IMR-90 (cell line): ENCODE measurements around the gene PSRC1. TPM values are rescaled to one million over a fixed set of nuclear protein-coding genes. Genes with fewer than 3 reads are reported as not detected.
"Not testable (repeated sequence)": the region's sequence is repeated elsewhere in the genome, so short reads cannot be mapped to it uniquely, and the experiment has no call there.

Source experiments
- ATAC-seq: fragments of 200-7000 bp; cut with Tn5 transposase; 2 replicates; pipeline ENCODE4 v1.9.1; 2020; ENCODE audit warnings: low read depth, mild to moderate bottlenecking, moderate library complexity
- BruUV-seq: library from RNA; stranded (reverse); fragments of 400-500 nt; replicated peaks from 2 replicates; lab custom pipeline; 2021; lab: Mats Ljungman, UMichigan
- CTCF ChIA-PET: fragments of 300-600 bp; formaldehyde crosslinking; extraction: SDS; loops from one replicate; lab custom pipeline; 2021; ENCODE audit warnings: antibody characterized with exemption; lab: Yijun Ruan, JAX
- POLR2A ChIA-PET: fragments of 300-600 bp; sonication (Branson Sonifier 250); formaldehyde crosslinking; loops from one replicate; lab custom pipeline; 2022; ENCODE audit warnings: antibody characterized with exemption; ENCODE audit not compliant: unreplicated experiment; lab: Charles Lee
- DNase-seq: peaks from one replicate; pipeline ENCODE4 v3.0.0; 2013
- H2AFZ ChIP-seq: replicated peaks from 2 replicates; pipeline ENCODE3; 2013; ENCODE audit warnings: low read length, mild to moderate bottlenecking; ENCODE audit not compliant: poor library complexity
- H2AK5ac ChIP-seq: 2 replicates; pipeline ENCODE4 v1.6.1; 2013; ENCODE audit warnings: low read depth, low read length, inconsistent platforms
- H2AK9ac ChIP-seq: replicated peaks from 2 replicates; pipeline ENCODE3; 2013; ENCODE audit warnings: mild to moderate bottlenecking, low read depth, low read length, moderate library complexity; ENCODE audit not compliant: poor library complexity
- H2BK120ac ChIP-seq: 2 replicates; pipeline ENCODE4 v1.6.1; 2013; ENCODE audit warnings: low read depth, low read length, inconsistent platforms
- H2BK15ac ChIP-seq: 3 replicates; pipeline ENCODE4 v1.6.1; 2013; ENCODE audit warnings: low read depth, low read length, inconsistent platforms
- H2BK20ac ChIP-seq: 2 replicates; pipeline ENCODE4 v1.6.1; 2013; ENCODE audit warnings: low read depth, mild to moderate bottlenecking, inconsistent platforms, low read length, moderate library complexity
- H2BK5ac ChIP-seq: 2 replicates; pipeline ENCODE4 v1.6.1; 2013; ENCODE audit warnings: mild to moderate bottlenecking, low read depth, low read length, inconsistent platforms; ENCODE audit not compliant: poor library complexity, severe bottlenecking
- H3K14ac ChIP-seq: replicated peaks from 2 replicates; pipeline ENCODE4 v1.6.1; 2013; ENCODE audit warnings: low read depth, low read length, inconsistent platforms
- H3K18ac ChIP-seq: 2 replicates; pipeline ENCODE4 v1.6.1; 2013; ENCODE audit warnings: low read depth, low read length, control low read depth
- H3K23ac ChIP-seq: 2 replicates; pipeline ENCODE4 v1.6.1; 2013; ENCODE audit warnings: low read depth, low read length, inconsistent platforms
- H3K27ac ChIP-seq: 2 replicates; pipeline ENCODE4 v1.5.1; 2013; ENCODE audit warnings: mild to moderate bottlenecking, control low read depth, low read length; ENCODE audit not compliant: insufficient read depth
- H3K27me3 ChIP-seq: 2 replicates; pipeline ENCODE4 v1.6.1; 2013; ENCODE audit warnings: low read length; ENCODE audit not compliant: control insufficient read depth, insufficient read depth
- H3K36me3 ChIP-seq: 2 replicates; pipeline ENCODE4 v1.6.1; 2013; ENCODE audit warnings: low read length, mixed read lengths; ENCODE audit not compliant: control insufficient read depth, insufficient read depth
- H3K4ac ChIP-seq: 2 replicates; pipeline ENCODE4 v1.6.1; 2013; ENCODE audit warnings: low read depth, low read length, inconsistent platforms
- H3K4me1 ChIP-seq: 2 replicates; pipeline ENCODE4 v1.6.1; 2013; ENCODE audit warnings: low read length, mixed read lengths; ENCODE audit not compliant: control insufficient read depth, insufficient read depth
- H3K4me2 ChIP-seq: 2 replicates; pipeline ENCODE4 v1.6.1; 2013; ENCODE audit warnings: low read depth, mild to moderate bottlenecking, control low read depth, low read length, moderate library complexity
- H3K4me3 ChIP-seq: 2 replicates; pipeline ENCODE4 v1.5.1; 2013; ENCODE audit warnings: low read depth, mild to moderate bottlenecking, control low read depth, low read length, moderate library complexity; ENCODE audit not compliant: insufficient read depth
- H3K56ac ChIP-seq: 2 replicates; pipeline ENCODE4 v1.6.1; 2013; ENCODE audit warnings: low read length, inconsistent platforms; ENCODE audit not compliant: insufficient read depth; ENCODE audit errors: extremely low read depth
- H3K79me1 ChIP-seq, 2 experiments: 2 replicates each; pipeline ENCODE4 v1.6.1; 2013; ENCODE audit warnings: low read length in 2 of 2, inconsistent platforms in 1 of 2, low read depth in 1 of 2
- H3K9ac ChIP-seq: 2 replicates; pipeline ENCODE4 v1.6.1; 2013; ENCODE audit warnings: low read depth, low read length, control low read depth
- H3K9me1 ChIP-seq: 2 replicates; pipeline ENCODE4 v1.6.1; 2013; ENCODE audit warnings: low read length, inconsistent platforms; ENCODE audit not compliant: insufficient read depth
- H3K9me3 ChIP-seq: 2 replicates; pipeline ENCODE4 v1.6.1; 2013; ENCODE audit warnings: low read length; ENCODE audit not compliant: control insufficient read depth, insufficient read depth
- H4K20me1 ChIP-seq: 2 replicates; pipeline ENCODE4 v1.6.1; 2013; ENCODE audit warnings: low read length, inconsistent platforms; ENCODE audit not compliant: insufficient read depth
- H4K5ac ChIP-seq: 2 replicates; pipeline ENCODE4 v1.6.1; 2013; ENCODE audit warnings: mild to moderate bottlenecking, low read depth, low read length, control low read depth
- H4K8ac ChIP-seq, 2 experiments: 2 replicates each; pipeline ENCODE4 v1.6.1; 2013; ENCODE audit warnings: low read depth in 2 of 2, low read length in 2 of 2, control low read depth in 1 of 2, inconsistent platforms in 1 of 2
- H4K91ac ChIP-seq: 2 replicates; pipeline ENCODE4 v1.6.1; 2013; ENCODE audit warnings: low read depth, low read length, inconsistent platforms; ENCODE audit not compliant: insufficient read depth
- FOS ChIP-seq: fragments of 150-350 bp; IDR thresholded peaks from 2 replicates; pipeline ENCODE4 v1.6.1; 2016; ENCODE audit warnings: low read depth, low read length
- SMC3 ChIP-seq: fragments of 150-350 bp; IDR thresholded peaks from 2 replicates; pipeline ENCODE4 v1.6.1; 2016; ENCODE audit warnings: low read depth, mild to moderate bottlenecking, antibody characterized with exemption, low read length, moderate library complexity
- WGBS, 2 experiments: methylation state at CpG; one replicate each; pipeline versions ENCODE4 v1.1.5 to v1.1.7; 2013; ENCODE audit warnings: missing lambda C conversion rate in 2 of 2; ENCODE audit not compliant: insufficient read length in 1 of 2; ENCODE audit errors: extremely low coverage in 2 of 2; 5-methylcytosine and 5-hydroxymethylcytosine counted together
- dilution Hi-C: fragments of 300-500 bp; cut with HindIII; formaldehyde crosslinking; loops from one replicate; pipeline ENCODE4 v1.14.3; 2018; ENCODE audit warnings: low sequenced_read_pairs; ENCODE audit not compliant: unreplicated experiment
- in situ Hi-C: fragments of 300-500 bp; cut with MboI; formaldehyde crosslinking; loops from 3 replicates; pipeline ENCODE4 v1.14.3; 2019; ENCODE audit warnings: low sequenced_read_pairs, inconsistent platforms, mixed read lengths
- intact Hi-C: fragments of 100-400 bp; cut with micrococcal nuclease; formaldehyde crosslinking; loops from 2 replicates; pipeline ENCODE4 v1.10.0; 2022
- polyA plus RNA-seq, 3 experiments: library from polyadenylated mRNA; depleted of rRNA; stranded (reverse); fragments of >200 nt; gene quantifications; 2 replicates each; pipeline ENCODE4 v1.2.3, GENCODE V29; 2012; ENCODE audit warnings: low replicate concordance in 1 of 3
- total RNA-seq: library from RNA; depleted of rRNA; stranded (reverse); fragments of >200 nt; gene quantifications from 2 replicates; pipeline ENCODE4 v1.2.3, GENCODE V29; 2012
- TF ChIP-seq, protein P1 (sequence below): fragments of 150-350 bp; IDR thresholded peaks from 2 replicates; pipeline ENCODE4 v1.6.1; 2016; ENCODE audit warnings: low read depth, mild to moderate bottlenecking, low read length, moderate library complexity, borderline replicate concordance

PSRC1 gene
- total and polyA plus RNA-seq, 2 of the 4 experiments (the other 2 are of a cell fraction): 34.6 to 40.3 TPM

DNA sequence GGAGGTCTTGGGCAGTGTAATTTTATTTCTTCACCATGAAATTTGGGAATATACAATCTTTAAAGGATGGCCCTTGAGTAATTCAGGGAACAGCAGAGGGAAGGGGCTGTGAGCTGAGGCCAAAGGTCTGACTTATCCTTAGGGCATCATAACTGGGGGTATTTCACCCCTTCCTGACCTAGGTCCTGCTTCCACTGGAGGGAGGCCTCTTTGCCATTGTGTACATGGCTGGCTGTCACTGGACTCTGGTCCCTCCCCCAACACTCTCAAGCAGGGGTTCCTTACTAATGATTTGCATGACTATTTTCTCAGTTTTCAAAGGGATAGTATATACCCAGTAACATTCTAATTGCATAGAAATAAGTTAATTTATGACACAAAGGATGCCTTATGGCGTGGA is 7.2 kb upstream of the PSRC1 start:
- Histone ChIP-seq H2BK20ac (no peak overlapping the region), H2BK5ac (no peak overlapping the region), H2BK120ac (no peak overlapping the region), H2AFZ (no peak overlapping the region), H4K5ac (no peak overlapping the region), H3K4me1 (no peaks in the 10 kb centered on the region), H3K36me3 (no peaks in the 10 kb centered on the region), H3K9ac (no peak overlapping the region), H3K27ac (no peak overlapping the region), H2BK15ac (no peak overlapping the region), H3K23ac (no peak overlapping the region), H3K56ac (no peak overlapping the region), H2AK5ac (no peak overlapping the region), H4K91ac (no peak overlapping the region), H3K4me3 (no peak overlapping the region), H3K79me1 (no peaks in the 10 kb centered on the region), H4K8ac (no peak overlapping the region), H4K20me1 (no peaks in the 10 kb centered on the region), H3K9me1 (peaks cover 3% of the 10 kb centered on the region; the same call in 1 of the 2 replicates), H3K27me3 (no peaks in the 10 kb centered on the region), H3K9me3 (no peaks in the 10 kb centered on the region), H3K14ac (no peak overlapping the region), H3K18ac (no peak overlapping the region), H3K4me2 (no peak overlapping the region), H2AK9ac (no peak overlapping the region), H3K4ac (no peak overlapping the region)
- TF ChIP-seq, protein P1, sequence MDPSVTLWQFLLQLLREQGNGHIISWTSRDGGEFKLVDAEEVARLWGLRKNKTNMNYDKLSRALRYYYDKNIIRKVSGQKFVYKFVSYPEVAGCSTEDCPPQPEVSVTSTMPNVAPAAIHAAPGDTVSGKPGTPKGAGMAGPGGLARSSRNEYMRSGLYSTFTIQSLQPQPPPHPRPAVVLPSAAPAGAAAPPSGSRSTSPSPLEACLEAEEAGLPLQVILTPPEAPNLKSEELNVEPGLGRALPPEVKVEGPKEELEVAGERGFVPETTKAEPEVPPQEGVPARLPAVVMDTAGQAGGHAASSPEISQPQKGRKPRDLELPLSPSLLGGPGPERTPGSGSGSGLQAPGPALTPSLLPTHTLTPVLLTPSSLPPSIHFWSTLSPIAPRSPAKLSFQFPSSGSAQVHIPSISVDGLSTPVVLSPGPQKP: no peak
- TF ChIP-seq FOS: no peak
- TF ChIP-seq SMC3: no peak
- ChIA-PET POLR2A (no interaction called here), CTCF (no interaction called here)
- DNase-seq (no peak), ATAC-seq (no peak)
- in situ Hi-C loops: no loop called here
- dilution Hi-C loops: no loop called here
- BruUV-seq: no TSS peak
- WGBS, 2 experiments: no CpG with 5 or more reads among the region's 1 CpG
- intact Hi-C loops: no loop called here

DNA sequence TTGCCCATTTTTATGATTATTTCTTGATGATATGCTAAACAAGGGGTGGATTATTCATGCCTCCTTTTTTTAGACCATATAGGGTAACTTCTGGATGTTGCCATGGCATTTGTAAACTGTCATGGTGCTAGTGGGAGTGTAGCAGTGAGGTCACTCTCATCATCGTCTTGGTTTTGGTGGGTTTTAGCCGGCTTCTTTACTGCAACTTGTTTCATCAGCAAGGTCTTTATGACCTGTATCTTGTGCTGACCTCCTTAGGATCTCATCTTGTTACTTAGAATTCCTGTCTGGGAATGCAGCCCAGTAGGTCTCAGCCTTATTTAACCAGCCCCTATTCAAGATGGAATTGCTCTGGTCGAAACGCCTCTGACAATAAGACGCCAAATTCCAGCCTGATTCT is 3.8 kb upstream of the PSRC1 start:
- H3K18ac ChIP-seq, POLR2A ChIA-PET, H4K20me1 ChIP-seq, H3K23ac ChIP-seq, BruUV-seq, H3K4ac ChIP-seq, H4K91ac ChIP-seq, H2AK9ac ChIP-seq, dilution Hi-C loops, H3K36me3 ChIP-seq, H3K9ac ChIP-seq, H4K5ac ChIP-seq, H2BK20ac ChIP-seq, ATAC-seq, H3K4me2 ChIP-seq, H3K4me3 ChIP-seq, H4K8ac ChIP-seq, H2BK15ac ChIP-seq, H3K9me1 ChIP-seq, H3K4me1 ChIP-seq, H3K27ac ChIP-seq, H3K14ac ChIP-seq, H2BK120ac ChIP-seq, H3K27me3 ChIP-seq, H2AFZ ChIP-seq, H2AK5ac ChIP-seq, H2BK5ac ChIP-seq, in situ Hi-C loops, H3K9me3 ChIP-seq, CTCF ChIA-PET, DNase-seq, H3K56ac ChIP-seq: not testable (repeated sequence)
- WGBS, 2 experiments: no CpG with 5 or more reads among the region's 5 CpGs
- intact Hi-C loops: loop anchor here (10.0 kb wide), 1 partner anchor 338 kb away; no protein-coding TSS in a partner anchor
- H3K79me1 ChIP-seq: peaks cover 3 to 15% of the 10 kb centered on the region in 2 experiments; a peak in 3 of 4 replicates
